HG03064 (cell line): Measurements from ENCODE around the gene OR5A2.
"Not testable (repeated sequence)": the region's sequence is repeated elsewhere in the genome, so short reads cannot be mapped to it uniquely, and the experiment has no call there.

Source experiments
- ATAC-seq: cut with Tn5 transposase; IDR thresholded peaks from one replicate; pipeline ENCODE4 v1.9.1; 2021; ENCODE audit warnings: low read depth; ENCODE audit not compliant: unreplicated experiment

The OR5A2 gene, protein sequence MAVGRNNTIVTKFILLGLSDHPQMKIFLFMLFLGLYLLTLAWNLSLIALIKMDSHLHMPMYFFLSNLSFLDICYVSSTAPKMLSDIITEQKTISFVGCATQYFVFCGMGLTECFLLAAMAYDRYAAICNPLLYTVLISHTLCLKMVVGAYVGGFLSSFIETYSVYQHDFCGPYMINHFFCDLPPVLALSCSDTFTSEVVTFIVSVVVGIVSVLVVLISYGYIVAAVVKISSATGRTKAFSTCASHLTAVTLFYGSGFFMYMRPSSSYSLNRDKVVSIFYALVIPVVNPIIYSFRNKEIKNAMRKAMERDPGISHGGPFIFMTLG

DNA sequence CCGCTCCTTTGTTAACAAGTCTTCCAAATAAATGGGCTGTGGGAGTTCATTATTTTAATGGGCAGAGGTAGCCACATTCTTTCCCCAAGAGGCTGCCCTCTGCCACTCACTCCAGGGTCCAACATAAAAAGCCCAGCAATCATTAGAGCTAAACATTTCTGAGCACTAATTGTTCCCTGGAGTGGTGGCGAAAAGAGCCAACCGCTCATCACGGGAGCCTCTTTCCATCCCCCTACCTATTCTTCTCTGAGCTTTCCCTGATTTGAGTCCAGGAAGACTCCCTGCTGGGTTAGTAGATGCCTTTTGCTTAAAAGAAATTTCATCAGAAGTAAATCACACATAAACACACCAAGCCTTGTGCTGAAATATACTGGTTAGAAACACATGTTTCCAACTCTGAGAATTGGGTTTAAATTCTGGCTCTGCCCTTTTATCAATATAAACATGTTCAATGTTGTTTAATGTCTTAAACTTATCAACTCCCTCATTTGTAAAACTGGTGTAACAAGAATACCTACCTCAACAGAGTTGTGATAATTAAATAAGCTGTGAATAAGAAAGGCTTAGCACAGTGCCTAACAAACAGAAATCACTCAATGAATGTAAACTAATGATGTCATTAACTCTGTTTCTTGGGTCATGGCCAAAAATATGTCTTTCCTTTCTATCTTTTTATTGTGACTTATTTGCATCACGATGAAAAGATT, at the start of gene OR5A2:
Gene OR5A2, minus strand, starts transcription at position 53 of the 707 bp plus-strand sequence. CDS start 3,460 bp downstream, outside the sequence.
- no peak for ATAC-seq

DNA sequence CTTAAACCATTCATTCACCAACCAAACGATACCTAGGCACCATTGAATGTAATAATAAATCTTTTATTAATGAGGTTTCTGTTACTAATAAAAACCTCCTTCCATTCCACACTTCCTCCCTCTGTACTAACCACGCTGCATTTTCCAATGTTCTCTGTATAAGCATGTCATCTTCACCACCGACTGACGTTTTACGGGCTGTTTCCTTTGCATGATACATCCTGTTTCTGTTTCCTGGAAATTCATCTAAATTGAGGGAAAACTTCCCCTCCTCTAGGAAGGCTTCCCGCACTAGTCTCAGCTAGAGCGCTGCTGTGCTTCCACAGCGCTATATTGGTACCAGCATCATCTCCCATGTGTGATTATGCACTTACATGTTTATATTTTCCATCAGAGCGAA, 49.0 kb upstream of the OR5A2 start:
- no peak for ATAC-seq

DNA sequence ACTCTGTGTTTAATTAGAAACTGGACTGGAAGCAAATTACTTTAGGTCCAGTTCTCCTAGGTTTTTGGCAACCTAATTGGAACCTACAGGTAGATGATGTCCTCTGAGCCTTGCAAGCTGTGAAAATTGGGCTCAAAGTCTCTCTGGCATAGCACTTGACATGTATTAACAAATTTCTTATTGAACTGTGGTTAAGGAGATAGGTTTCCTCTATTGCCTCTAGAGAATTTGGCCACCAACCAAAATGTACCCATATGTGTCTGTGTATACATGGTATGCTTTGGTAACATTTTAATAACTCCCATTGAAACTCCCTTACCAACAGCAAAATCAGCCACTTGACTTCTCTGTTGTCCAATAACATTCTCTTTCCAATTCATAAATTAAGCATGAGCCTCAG, 46.8 kb upstream of the OR5A2 start, which contains the start of gene OR4D10:
Gene OR4D10, plus strand, starts transcription at position 301 of the 400 bp plus-strand sequence. CDS start 4,115 bp downstream, outside the sequence.
- no peak for ATAC-seq

DNA sequence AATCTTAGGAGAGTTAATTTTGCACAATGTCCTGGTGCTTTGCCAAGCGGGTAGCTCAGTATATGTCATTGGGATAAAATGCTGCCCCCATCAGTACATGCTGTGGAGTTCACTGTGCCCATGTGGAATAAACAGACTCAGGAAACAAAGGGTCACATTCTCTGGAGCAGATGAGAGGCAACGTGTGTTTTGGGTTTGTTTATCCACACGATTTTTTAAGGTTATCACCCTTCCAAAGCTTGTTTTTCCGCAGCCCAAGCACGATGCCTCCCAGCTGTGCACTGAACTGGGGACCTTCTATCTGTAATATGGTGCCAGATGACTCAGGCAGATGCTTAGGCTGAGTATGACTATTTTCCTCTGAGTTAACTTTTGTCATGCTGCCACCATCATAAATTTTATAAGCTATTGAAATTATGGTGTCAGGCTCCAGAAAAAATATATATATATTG, 37.0 kb upstream of the OR5A2 start:
- no peak for ATAC-seq

DNA sequence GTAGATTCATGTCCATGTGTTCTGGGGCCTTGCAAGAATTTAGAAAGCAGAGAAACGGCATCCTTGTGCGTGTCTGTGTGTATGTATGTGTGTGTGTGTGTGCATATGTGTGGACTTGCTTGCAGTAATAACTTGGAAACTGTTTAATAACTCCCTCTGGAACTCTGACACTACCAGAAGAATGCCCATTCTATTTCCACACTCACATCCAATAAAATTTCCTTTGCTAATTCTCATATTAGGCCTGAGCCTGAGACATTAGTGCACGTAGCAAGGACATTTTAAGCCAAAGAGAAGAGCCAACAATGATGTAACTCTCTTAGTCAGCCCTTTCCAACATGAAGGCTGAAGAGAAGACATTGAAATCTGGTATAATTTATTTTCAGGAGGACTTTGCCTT, 33.7 kb upstream of the OR5A2 start:
- no peak for ATAC-seq

DNA sequence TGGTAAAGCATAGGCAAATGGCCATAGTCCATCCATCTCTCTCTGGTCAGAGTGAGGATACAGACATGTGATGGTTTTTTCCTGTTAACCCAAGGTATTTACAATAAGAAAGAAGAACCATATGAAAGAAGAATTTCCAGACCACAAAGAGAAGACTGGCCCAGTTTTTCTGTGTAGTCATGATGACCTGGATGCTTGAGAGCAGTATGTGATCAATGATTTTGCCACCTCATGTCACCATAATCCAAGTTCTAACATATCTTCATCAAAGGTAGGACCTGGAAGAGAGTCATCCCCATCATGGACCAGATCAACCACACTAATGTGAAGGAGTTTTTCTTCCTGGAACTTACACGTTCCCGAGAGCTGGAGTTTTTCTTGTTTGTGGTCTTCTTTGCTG, 30.4 kb upstream of the OR5A2 start, which contains the start of gene OR4D6:
Gene OR4D6, plus strand, starts transcription at position 301 of the 400 bp plus-strand sequence. Its CDS starts 0 bp downstream, at position 301.
- no peak for ATAC-seq

DNA sequence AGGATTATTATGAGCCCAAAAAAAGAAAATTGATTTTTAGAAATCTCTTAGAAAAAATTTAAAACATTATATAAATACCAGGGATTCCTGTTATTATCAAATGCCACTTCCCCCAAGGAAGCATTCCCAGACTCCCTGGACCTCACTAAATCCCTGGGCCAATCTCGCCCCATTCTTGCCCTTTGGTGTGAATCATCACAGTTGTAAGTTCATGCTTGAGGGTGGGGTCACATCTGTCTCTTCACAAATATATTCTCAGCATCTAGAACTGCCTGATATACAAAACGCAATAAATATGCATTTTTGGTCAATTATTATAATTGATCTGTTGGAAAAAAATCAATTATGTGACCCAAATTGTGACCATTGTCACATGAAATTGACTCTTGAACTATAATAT, 22.3 kb upstream of the OR5A2 start:
- no peak for ATAC-seq

DNA sequence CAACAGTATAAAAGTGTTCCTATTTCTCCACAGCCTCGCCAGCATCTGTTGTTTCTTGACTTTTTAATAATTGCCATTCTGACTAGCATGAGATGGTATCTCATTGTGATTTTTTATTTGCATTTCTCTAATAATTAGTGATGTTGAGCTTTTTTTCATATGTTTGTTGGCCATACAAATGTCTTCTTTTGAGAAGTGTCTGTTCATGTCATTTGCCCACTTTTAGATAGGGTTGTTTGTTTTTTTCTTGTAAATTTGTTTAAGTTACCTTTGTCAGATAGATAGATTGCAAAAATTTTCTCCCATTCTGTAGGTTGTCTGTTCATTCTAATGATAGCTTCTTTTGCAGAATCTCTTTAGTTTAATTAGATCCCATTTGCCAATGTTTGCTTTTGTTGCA, 19.4 kb upstream of the OR5A2 start:
- ATAC-seq = not testable (repeated sequence)

DNA sequence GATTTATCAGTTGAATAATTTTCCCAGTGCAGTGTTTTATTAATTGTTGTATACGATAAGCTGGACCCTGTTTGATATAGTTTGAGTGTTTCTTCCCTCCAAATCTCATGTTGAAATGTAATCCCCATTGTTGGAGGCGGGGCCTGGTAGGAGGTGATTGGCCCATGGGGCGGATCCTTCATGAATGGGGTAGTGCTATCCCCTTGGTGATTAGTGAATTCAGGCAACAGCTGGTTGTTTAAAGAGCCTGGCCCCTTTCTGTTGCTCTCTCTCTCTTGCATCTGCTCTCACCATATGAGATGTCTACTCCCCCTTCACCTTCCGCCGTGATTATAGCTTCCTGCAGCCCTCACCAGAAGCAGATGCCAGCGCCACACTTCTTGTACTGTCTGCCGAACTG, 11.6 kb upstream of the OR5A2 start:
- ATAC-seq = no peak

DNA sequence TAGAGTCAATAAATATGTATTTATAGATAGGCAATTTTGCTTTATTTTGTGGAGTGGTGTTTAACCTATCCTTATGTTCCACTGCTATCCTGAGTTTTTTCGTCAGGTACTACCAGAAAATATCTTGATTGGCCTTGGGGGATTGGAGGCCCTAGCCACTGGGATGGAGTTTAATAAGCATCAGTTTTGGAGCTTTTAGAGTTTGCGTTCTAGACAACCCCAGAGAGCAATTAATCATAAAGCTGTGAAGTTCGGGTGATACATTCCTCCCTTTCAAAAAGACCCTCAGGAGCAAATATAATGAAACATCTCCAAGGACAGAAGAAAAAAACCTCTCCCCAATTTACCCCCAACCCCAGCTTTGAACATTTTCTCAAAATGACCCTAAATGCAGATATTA, 10.0 kb upstream of the OR5A2 start, which contains the start of gene OR5A1:
Gene OR5A1, plus strand, starts transcription at position 301 of the 400 bp plus-strand sequence. CDS start 6,700 bp downstream, outside the sequence.
- no peak for ATAC-seq

DNA sequence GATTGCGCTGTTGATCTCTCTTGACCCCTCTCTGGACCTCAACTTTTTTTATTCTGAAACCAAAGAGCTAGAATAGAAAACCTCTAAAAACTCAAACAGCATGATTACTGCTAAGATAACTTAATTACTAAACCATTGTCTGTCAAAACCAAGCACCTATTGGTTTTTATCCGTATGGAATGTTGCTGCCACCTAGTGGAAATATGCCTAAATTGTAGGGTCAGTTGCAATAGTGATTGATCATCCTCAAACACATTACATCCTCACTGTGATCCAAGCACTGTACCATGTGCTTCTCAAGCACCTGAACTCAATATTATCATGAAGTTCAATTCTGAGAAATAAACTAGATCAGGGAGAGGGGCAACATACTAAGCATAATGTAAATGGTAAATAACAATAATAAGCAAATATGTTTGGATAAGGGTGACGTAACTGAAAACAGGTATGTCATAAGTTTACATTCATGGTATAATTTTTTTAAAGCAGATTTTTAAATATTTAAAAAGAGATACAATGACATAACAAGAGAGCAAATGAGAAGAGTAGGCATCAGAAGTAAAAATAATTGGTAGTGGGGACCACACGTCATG, 3.8 kb upstream of the OR5A2 start:
- ATAC-seq = no peak

DNA sequence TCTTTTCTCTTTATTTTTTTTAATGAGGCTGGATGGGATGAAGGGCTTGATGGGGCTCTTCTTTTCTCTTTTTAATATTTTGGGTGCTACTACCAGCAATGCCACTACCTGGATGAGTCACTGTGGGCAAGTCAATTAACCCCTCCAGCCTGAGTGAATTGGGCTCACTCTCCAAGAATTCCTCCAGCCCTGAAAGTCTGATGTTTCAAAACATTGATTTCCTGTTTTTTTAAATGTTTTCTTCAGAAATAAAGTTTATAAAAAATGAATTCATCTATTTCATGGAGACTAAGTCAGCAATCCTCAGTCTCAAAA, 812 bp upstream of the OR5A2 start:
- ATAC-seq = no peak

DNA sequence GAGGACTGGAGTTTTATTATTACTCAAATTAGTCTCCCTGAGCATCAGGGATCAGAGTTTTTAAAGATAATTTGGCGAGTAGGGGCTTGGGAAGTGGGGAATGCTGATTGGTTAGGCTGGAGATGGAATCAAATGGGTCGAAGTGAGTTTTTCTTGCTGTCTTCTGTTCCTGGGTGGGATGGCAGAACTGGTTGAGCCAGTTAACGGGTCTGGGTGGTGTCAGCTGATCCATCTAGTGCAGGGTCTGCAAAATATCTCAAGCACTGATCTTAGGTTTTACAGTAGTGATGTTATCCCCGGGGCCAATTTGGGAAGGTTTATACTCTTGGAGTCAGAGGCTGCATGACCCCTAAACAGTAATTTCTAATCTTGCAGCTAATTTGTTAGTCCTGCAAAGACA, 1.1 kb downstream of the OR5A2 start:
- ATAC-seq = no peak

DNA sequence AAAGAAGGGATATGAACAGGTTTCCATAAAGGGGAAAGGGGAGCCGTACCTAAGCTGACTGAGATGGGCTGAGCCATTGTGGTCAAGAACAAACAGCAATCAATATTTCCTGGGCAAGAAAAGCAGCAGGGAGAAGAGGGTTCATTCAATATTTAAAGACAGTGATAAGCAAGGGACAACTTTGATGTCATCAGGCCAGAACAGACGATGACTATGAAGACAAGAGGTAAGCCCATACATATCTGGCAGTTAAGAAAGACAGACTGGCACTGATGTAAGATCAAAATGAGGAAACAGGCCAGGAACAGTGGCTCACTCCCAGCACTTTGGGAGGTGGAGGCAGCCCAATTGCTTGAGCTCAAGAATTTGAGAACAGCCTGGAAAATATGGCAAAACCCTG, 2.4 kb downstream of the OR5A2 start:
- no peak for ATAC-seq

DNA sequence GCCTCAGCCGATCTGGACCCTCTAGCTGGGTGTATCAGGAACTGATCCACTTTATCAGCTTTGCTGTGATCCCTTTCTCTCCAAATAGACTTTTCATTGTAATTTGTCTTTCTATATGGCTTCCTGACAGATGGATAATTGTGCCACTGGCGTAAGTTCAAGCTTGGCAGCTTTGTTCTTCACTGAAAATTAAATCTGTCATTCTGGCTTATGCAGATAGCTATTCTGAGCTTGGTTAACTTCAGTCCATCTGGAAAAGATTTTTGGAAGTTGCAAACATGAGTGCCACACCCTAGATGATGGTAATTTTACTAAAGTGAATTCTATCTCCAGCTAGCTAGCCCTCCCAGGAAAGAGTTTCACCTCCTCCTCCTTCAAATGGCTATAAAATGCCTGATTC, 8.1 kb downstream of the OR5A2 start:
- no peak for ATAC-seq

DNA sequence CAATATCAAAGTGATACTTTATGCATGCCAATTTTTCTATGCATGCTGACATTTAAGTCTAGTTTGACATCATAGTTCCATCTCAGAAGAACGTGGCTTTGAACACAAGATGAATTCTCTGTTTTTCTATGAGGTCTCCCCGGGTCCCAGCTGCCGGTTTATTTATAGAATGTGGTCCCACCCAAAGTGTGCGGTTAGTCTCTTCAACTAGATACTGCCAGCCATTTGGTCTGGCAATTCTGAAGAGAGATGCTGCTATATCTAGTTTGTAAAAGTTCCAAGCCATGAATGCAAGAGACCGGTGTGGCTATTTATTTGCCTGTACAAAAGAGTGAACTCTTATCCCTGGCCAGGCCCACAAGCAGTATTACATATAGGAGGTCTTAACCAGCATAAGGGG, 9.2 kb downstream of the OR5A2 start:
- no peak for ATAC-seq

DNA sequence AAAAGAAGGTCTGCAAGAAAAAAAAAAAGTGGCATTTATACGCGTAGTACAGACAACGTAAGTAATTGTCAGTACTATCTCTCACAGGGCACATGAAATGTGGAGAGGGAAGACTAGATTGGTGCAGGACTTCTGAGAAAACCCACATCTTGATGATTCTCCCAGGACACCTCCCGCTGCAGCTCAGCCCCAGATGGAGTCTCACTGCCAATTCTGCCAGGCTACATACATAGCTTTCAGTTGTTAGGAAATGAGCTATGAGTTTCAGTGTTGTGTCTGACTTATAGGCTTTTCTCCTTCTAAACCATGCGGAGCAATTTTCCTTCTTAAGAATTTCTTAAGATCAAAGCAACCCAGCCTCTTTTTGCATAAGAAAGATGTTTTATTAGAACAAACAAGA, 9.6 kb downstream of the OR5A2 start:
- ATAC-seq = no peak

DNA sequence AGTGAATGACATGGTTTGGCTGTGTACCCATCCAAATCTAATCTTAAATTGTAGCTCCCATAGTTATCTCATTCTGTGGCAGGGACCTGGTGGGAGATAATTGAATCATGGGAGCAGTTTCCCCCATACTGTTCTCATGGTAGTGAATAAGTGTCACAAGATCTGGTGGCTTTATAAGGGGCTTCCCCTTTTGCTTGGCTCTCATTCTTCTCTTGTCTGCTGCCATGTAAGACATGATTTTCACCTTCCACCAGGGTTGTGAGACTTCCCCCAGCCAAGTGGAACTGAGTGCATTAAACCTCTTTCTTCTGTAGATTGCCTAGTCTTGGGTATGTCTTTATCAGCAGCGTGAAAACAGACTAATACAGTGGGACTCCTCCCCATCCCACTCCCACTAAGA, 11.1 kb downstream of the OR5A2 start:
- no peak for ATAC-seq

DNA sequence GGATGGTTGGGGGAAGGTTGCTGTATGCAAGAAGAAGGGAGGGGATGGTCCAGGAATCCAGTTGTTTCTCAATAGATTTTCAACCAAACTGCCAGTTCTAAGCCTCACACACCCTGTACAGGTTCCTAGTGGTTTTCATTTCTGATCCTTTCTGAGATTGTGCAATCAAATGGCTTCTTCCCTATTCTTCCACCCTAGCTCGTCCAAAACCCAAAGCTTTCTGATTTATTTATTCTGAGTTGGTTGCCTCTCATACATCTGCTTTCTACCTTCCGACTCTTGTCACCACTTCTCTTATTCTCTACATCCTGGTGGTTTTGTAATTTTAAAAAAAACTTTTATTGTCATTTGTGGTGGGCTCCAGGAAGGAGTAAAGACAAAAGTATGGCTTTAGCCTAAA, 12.6 kb downstream of the OR5A2 start:
- no peak for ATAC-seq

DNA sequence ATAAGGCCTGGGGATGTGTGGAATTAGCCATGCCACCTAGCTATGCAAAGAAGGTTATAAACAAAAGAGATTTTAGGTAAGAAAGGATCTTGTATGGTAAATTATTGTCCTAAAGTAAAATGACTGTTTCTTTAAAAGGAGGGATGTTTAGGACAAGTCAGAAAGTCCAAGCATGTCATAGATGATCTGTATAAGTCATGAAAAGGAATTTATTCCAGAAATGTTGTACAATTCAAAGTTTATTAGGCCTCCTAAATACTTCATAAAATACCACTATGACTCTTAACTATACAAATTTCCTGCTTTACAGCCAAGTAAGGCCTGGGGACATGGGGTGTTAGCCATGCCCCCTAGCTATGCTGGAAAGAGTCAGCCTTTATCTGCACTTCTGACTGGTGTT, 22.7 kb downstream of the OR5A2 start:
- ATAC-seq = no peak

DNA sequence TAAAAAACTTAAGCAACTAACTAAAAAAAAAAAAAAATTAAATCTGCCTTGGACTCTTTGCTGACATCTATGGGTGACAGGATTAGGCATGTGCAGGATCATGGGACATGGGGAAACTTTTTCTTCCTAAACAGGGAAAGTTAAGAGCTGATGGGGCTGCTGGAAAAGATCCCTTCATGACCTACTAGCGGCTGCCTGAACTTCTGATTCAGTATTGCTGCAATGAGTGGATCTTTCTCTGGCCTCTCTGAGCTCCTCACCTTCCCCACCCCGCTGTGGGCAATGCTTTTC, 25.0 kb downstream of the OR5A2 start:
- ATAC-seq = no peak
